ENCODE data around the gene ZNF304. TPM values are rescaled to one million over a fixed set of nuclear protein-coding genes. Genes with fewer than 3 reads are reported as not detected.

The ZNF304 gene
- total and polyA plus RNA-seq, 9 of the 15 experiments (the other 6 are each of a cell fraction or from before 2014, with no cell fraction given) = 0.82 to 5.5 (median 3.6) TPM

DNA sequence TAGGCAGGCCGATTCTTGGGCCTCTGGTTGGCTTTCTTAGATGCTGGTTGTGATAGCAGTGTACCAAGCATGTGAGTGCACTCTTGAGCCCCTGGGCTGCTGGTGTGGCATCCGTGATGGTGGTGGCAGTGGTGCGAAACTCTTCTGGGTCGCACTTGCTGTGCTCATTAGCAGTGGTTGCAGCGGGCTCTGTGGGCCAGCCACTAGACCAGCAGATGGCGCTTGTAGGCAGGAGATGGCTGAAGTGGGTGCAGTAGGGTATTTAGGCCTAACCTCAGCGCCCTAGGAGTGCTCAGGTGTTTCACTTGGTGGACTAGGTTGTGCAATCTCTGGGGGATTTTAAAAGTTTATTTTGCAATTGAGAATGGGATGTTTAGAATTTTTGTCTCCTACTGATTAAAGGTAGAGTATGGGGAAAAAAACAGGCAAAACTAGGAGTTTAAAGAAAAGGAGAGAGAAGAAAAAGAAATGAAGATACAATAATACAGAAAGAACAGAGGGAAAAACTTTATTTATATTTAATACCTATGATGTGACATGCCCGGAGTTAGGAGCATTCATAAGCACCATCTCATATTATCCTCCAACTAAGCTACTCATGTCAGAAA, 55.5 kb downstream of the ZNF304 start (continued):
- TF ChIP-seq, protein P1, sequence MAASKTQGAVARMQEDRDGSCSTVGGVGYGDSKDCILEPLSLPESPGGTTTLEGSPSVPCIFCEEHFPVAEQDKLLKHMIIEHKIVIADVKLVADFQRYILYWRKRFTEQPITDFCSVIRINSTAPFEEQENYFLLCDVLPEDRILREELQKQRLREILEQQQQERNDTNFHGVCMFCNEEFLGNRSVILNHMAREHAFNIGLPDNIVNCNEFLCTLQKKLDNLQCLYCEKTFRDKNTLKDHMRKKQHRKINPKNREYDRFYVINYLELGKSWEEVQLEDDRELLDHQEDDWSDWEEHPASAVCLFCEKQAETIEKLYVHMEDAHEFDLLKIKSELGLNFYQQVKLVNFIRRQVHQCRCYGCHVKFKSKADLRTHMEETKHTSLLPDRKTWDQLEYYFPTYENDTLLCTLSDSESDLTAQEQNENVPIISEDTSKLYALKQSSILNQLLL (CRISPR knock-in tag; IDR thresholded peaks at IDR 0.05; ENCODE audit: borderline replicate concordance) = no peak
- TF ChIP-seq TEAD2 (tag; IDR thresholded peaks at IDR 0.05) (no peak), MAFF (IDR thresholded peaks at IDR 0.05; ENCODE audit: low read length) (no peak), CC2D1A (IDR thresholded peaks at IDR 0.05) (0 out of 2 replicates have a peak, but pooled peaks have one; percentile 32), RAD21 (CRISPR knock-in tag; conservative IDR thresholded peaks at IDR 0.05 in 1 of 2, IDR thresholded peaks at IDR 0.05 in 1 of 2) (peak; percentile 11 to 80; a peak in 2 of 4 replicates), TAF15 (IDR thresholded peaks at IDR 0.05; ENCODE audit: low read depth, low read length) (no peak), RBM25 (IDR thresholded peaks at IDR 0.05; ENCODE audit: low read depth, low read length, severe bottlenecking) (no peak), SMC3 (conservative IDR thresholded peaks at IDR 0.05; ENCODE audit: insufficient read depth, low read depth, low read length) (peak; percentile 67), CREM (IDR thresholded peaks at IDR 0.05; ENCODE audit: low read depth) (no peak), BRF1 (IDR thresholded peaks at IDR 0.05; ENCODE audit: borderline replicate concordance, extremely low read depth, insufficient read length) (no peak), ZNF165 (CRISPR knock-in tag; IDR thresholded peaks at IDR 0.05; ENCODE audit: borderline replicate concordance) (no peak), MTA3 (IDR thresholded peaks at IDR 0.05; ENCODE audit: borderline replicate concordance) (no peak), ZNF707 (CRISPR knock-in tag; conservative IDR thresholded peaks at IDR 0.05) (no peak), CBX1 (IDR thresholded peaks at IDR 0.05; ENCODE audit: low read depth) (no peak), STAG1 (CRISPR knock-in tag; IDR thresholded peaks at IDR 0.05; ENCODE audit: borderline replicate concordance) (peak; percentile 76; the same call in 1 of the 2 replicates), EWSR1 (IDR thresholded peaks at IDR 0.05; ENCODE audit: borderline replicate concordance, low read depth, partially characterized antibody) (no peak), FOXJ2 (tag; IDR thresholded peaks at IDR 0.05) (no peak), MAZ (CRISPR knock-in tag; conservative IDR thresholded peaks at IDR 0.05 in 1 of 2, IDR thresholded peaks at IDR 0.05 in 1 of 2) (no peak), SMARCC2 (IDR thresholded peaks at IDR 0.05; ENCODE audit: low read depth) (no peak)
- TF ChIP-seq, protein P2, sequence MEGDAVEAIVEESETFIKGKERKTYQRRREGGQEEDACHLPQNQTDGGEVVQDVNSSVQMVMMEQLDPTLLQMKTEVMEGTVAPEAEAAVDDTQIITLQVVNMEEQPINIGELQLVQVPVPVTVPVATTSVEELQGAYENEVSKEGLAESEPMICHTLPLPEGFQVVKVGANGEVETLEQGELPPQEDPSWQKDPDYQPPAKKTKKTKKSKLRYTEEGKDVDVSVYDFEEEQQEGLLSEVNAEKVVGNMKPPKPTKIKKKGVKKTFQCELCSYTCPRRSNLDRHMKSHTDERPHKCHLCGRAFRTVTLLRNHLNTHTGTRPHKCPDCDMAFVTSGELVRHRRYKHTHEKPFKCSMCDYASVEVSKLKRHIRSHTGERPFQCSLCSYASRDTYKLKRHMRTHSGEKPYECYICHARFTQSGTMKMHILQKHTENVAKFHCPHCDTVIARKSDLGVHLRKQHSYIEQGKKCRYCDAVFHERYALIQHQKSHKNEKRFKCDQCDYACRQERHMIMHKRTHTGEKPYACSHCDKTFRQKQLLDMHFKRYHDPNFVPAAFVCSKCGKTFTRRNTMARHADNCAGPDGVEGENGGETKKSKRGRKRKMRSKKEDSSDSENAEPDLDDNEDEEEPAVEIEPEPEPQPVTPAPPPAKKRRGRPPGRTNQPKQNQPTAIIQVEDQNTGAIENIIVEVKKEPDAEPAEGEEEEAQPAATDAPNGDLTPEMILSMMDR (IDR thresholded peaks at IDR 0.05 in 2 of 3, conservative IDR thresholded peaks at IDR 0.05 in 1 of 3; ENCODE audit: insufficient read depth in 2 of 3, low read depth in 1 of 3, low read length in 3 of 3) = peak; percentile 72 to 75 (median 74)
- TF ChIP-seq, protein P3, sequence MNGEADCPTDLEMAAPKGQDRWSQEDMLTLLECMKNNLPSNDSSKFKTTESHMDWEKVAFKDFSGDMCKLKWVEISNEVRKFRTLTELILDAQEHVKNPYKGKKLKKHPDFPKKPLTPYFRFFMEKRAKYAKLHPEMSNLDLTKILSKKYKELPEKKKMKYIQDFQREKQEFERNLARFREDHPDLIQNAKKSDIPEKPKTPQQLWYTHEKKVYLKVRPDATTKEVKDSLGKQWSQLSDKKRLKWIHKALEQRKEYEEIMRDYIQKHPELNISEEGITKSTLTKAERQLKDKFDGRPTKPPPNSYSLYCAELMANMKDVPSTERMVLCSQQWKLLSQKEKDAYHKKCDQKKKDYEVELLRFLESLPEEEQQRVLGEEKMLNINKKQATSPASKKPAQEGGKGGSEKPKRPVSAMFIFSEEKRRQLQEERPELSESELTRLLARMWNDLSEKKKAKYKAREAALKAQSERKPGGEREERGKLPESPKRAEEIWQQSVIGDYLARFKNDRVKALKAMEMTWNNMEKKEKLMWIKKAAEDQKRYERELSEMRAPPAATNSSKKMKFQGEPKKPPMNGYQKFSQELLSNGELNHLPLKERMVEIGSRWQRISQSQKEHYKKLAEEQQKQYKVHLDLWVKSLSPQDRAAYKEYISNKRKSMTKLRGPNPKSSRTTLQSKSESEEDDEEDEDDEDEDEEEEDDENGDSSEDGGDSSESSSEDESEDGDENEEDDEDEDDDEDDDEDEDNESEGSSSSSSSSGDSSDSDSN (IDR thresholded peaks at IDR 0.05; ENCODE audit: borderline replicate concordance in 1 of 2, low read depth in 2 of 2, low read length in 2 of 2) = no peak
- TF ChIP-seq, protein P4, sequence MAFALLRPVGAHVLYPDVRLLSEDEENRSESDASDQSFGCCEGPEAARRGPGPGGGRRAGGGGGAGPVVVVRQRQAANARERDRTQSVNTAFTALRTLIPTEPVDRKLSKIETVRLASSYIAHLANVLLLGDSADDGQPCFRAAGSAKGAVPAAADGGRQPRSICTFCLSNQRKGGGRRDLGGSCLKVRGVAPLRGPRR (CRISPR knock-in tag; IDR thresholded peaks at IDR 0.05) = no peak
